Thyroid gland (tissue), 4 donors: Measurements from ENCODE around the gene ZBTB17.

Experiments used
- POLR2A ChIP-seq, 2 donors: fragments of 450-650 bp; IDR thresholded peaks; one replicate each; pipeline ENCODE4 v1.6.1; 2017; ENCODE audit warnings: antibody characterized with exemption in 2 of 2, mild to moderate bottlenecking in 2 of 2, moderate library complexity in 1 of 2
- TF ChIP-seq, protein P1 (sequence below), 6 experiments: fragments of 200-600 bp in 3 of 6; fragments of 450-650 bp in 3 of 6; sonication (generic) in 3 of 6; IDR thresholded peaks; one replicate each; pipeline ENCODE4 v1.5.1; 2016 to 2019; ENCODE audit warnings: antibody characterized with exemption in 6 of 6, mild to moderate bottlenecking in 2 of 6, inconsistent platforms in 1 of 6, moderate library complexity in 1 of 6

DNA sequence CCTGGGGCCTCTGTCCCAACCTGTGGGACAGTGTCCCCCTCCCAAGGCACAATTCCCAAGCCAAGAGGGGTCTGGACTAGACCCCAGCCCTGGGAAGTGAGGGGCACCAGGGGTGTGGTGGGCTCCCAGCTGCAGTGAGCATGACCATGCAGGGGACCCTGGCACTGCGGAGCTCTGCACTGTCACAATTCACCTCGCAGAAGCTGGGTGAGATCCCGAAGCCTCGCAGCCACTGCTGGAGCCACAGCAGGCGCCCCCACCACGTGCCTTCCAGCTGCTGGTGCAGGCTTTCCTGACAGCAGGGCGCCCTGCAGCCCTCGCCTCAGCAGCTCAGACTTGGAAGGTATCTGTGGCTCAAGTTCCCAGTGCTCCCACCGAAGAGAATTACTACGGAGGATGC is 18.2 kb upstream of the ZBTB17 start:
- TF ChIP-seq POLR2A (IDR thresholded peaks at IDR 0.05): no peak
- TF ChIP-seq, protein P1, sequence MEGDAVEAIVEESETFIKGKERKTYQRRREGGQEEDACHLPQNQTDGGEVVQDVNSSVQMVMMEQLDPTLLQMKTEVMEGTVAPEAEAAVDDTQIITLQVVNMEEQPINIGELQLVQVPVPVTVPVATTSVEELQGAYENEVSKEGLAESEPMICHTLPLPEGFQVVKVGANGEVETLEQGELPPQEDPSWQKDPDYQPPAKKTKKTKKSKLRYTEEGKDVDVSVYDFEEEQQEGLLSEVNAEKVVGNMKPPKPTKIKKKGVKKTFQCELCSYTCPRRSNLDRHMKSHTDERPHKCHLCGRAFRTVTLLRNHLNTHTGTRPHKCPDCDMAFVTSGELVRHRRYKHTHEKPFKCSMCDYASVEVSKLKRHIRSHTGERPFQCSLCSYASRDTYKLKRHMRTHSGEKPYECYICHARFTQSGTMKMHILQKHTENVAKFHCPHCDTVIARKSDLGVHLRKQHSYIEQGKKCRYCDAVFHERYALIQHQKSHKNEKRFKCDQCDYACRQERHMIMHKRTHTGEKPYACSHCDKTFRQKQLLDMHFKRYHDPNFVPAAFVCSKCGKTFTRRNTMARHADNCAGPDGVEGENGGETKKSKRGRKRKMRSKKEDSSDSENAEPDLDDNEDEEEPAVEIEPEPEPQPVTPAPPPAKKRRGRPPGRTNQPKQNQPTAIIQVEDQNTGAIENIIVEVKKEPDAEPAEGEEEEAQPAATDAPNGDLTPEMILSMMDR (IDR thresholded peaks at IDR 0.05): no peak
